BJ (cell line): Measurements from ENCODE around the gene KCNIP1. TPM values are rescaled to one million over a fixed set of nuclear protein-coding genes. Genes with fewer than 3 reads are reported as not detected.

Experiments
- CTCF ChIA-PET: fragments of 350-600 bp; formaldehyde crosslinking; extraction: SDS; loops from one replicate; lab custom pipeline; 2021; ENCODE audit warnings: antibody characterized with exemption, inconsistent platforms; lab: Yijun Ruan, JAX
- POLR2A ChIA-PET: fragments of 300-600 bp; sonication (Branson Sonifier 250); formaldehyde crosslinking; extraction: SDS; loops from one replicate; lab custom pipeline; 2021; ENCODE audit warnings: antibody characterized with exemption; lab: Charles Lee
- DNase-seq: peaks from one replicate; pipeline ENCODE4 v3.0.0-alpha.2; 2011; ENCODE audit warnings: low read depth
- H3K27me3 ChIP-seq: 2 replicates; pipeline ENCODE4 v1.6.0; 2011; ENCODE audit warnings: low read length; ENCODE audit not compliant: control insufficient read depth, insufficient read depth
- H3K36me3 ChIP-seq: 2 replicates; pipeline ENCODE4 v1.5.1; 2011; ENCODE audit warnings: low read length; ENCODE audit not compliant: control insufficient read depth, insufficient read depth
- H3K4me3 ChIP-seq: 2 replicates; pipeline ENCODE4 v1.5.1; 2011; ENCODE audit warnings: low read depth, mild to moderate bottlenecking, control low read depth, low read length
- CTCF ChIP-seq: IDR thresholded peaks from 2 replicates; pipeline ENCODE4 v1.5.1; 2011; ENCODE audit warnings: low read depth, mild to moderate bottlenecking, control low read depth, inconsistent platforms, low read length, moderate library complexity; ENCODE audit not compliant: insufficient read depth
- polyA plus RNA-seq: library from polyadenylated mRNA; depleted of rRNA; stranded (reverse); fragments of >200 nt; gene quantifications from 2 replicates; pipeline ENCODE4 v1.2.3, GENCODE V29; 2011

Gene KCNIP1
- polyA plus RNA-seq, 1 experiment, result not detected

- Histone ChIP-seq H3K36me3 (no peaks in the 10 kb centered on the region), H3K27me3 (peaks cover 1% of the 10 kb centered on the region; the same call in 1 of the 2 replicates), H3K4me3 (no peak overlapping the region)
- POLR2A ChIA-PET, result no interaction called here
- CTCF ChIA-PET, result interaction anchor here (1.8 kb wide), 1 partner anchor 149 kb away, joined by 5 read pairs; no protein-coding TSS in a partner anchor
- DNase-seq, result no peak
- no peak for TF ChIP-seq CTCF
These were observed 138.4 kb downstream of the KCNIP1 start for GRCh38 chr5:170642066-170642735.

GRCh38 chr5:170642776-170643436, 139.1 kb downstream of the KCNIP1 start:
- peaks cover 1% of the 10 kb centered on the region; the same call in 1 of the 2 replicates for H3K27me3 ChIP-seq
- no peak overlapping the region for H3K4me3 ChIP-seq
- ChIA-PET POLR2A (no interaction called here), CTCF (interaction anchor here (1.3 to 1.8 kb wide), 2 partner anchors 9 to 148 kb away, joined by 4 to 5 read pairs; no protein-coding TSS in a partner anchor)
- DNase-seq, result no peak
- H3K36me3 ChIP-seq, result no peaks in the 10 kb centered on the region
- TF ChIP-seq CTCF, result no peak

- ChIA-PET CTCF (interaction anchor here (1.3 kb wide), 1 partner anchor 10 kb away, joined by 4 read pairs; no protein-coding TSS in a partner anchor), POLR2A (no interaction called here)
- TF ChIP-seq CTCF, result no peak
- no peak overlapping the region for H3K4me3 ChIP-seq
- H3K36me3 ChIP-seq, result no peaks in the 10 kb centered on the region
- DNase-seq, result no peak
- H3K27me3 ChIP-seq, result peaks cover 1% of the 10 kb centered on the region; the same call in 1 of the 2 replicates
These were observed 139.8 kb downstream of the KCNIP1 start for GRCh38 chr5:170643591-170643990.

- no peak for DNase-seq
- POLR2A ChIA-PET, result no interaction called here
- H3K36me3 ChIP-seq, result no peaks in the 10 kb centered on the region
- CTCF ChIA-PET, result no interaction called here
- H3K4me3 ChIP-seq, result no peak overlapping the region
- TF ChIP-seq CTCF, result no peak
- peaks cover 1% of the 10 kb centered on the region; the same call in 1 of the 2 replicates for H3K27me3 ChIP-seq
These were observed 140.7 kb downstream of the KCNIP1 start for GRCh38 chr5:170644501-170644900.

- no peak for DNase-seq
- H3K4me3 ChIP-seq, result no peak overlapping the region
- no peaks in the 10 kb centered on the region; the same call in 1 of the 2 replicates for H3K27me3 ChIP-seq
- TF ChIP-seq CTCF, result no peak
- H3K36me3 ChIP-seq, result no peaks in the 10 kb centered on the region
- ChIA-PET POLR2A (no interaction called here), CTCF (interaction anchor here (1.3 kb wide), 1 partner anchor 10 kb away, joined by 4 read pairs; no protein-coding TSS in a partner anchor)
These were observed 144.7 kb downstream of the KCNIP1 start for GRCh38 chr5:170648541-170648940.
